Adrenal gland (tissue), 5 donors: ENCODE data around the gene C6orf89.

Experiments
- POLR2A ChIP-seq, 2 donors: fragments of 450-650 bp; IDR thresholded peaks; one replicate each; pipeline ENCODE4 v1.6.1; 2017; ENCODE audit warnings: antibody characterized with exemption in 2 of 2, mild to moderate bottlenecking in 2 of 2, moderate library complexity in 1 of 2
- TF ChIP-seq, protein P1 (sequence below), 6 experiments: fragments of 450-650 bp in 4 of 6; fragments of 200-600 bp in 2 of 6; sonication (generic) in 1 of 6; IDR thresholded peaks; 1 replicate in 5 of 6; 2 replicates in 1 of 6; pipeline versions ENCODE4 v1.5.1 to v1.8.0; 2016 to 2021; ENCODE audit warnings: antibody characterized with exemption in 6 of 6, mild to moderate bottlenecking in 2 of 6, moderate library complexity in 1 of 6
- donor health status: DM: no; HTN: no; CAD: no.

DNA sequence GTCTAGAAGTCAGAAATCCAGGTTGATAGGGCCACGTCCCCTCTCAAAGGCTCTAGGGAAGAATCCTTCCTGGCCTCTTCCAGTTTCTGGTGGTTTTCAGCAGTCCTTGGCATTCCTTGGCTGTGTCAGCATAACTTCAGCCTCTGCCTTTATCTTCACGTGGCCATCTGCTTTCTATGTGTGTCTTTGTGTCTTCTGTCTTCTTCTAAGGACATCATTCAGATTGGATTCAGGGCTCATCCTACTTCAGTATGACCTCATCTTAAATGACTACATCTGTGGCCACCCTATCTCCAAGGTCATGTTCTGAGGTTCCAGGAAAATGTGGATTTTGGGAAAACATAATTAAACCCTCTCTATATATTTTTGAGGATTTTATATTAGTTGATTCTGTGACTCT lies 23.0 kb downstream of the C6orf89 start:
- TF ChIP-seq POLR2A (IDR thresholded peaks at IDR 0.05) = no peak
- TF ChIP-seq, protein P1, sequence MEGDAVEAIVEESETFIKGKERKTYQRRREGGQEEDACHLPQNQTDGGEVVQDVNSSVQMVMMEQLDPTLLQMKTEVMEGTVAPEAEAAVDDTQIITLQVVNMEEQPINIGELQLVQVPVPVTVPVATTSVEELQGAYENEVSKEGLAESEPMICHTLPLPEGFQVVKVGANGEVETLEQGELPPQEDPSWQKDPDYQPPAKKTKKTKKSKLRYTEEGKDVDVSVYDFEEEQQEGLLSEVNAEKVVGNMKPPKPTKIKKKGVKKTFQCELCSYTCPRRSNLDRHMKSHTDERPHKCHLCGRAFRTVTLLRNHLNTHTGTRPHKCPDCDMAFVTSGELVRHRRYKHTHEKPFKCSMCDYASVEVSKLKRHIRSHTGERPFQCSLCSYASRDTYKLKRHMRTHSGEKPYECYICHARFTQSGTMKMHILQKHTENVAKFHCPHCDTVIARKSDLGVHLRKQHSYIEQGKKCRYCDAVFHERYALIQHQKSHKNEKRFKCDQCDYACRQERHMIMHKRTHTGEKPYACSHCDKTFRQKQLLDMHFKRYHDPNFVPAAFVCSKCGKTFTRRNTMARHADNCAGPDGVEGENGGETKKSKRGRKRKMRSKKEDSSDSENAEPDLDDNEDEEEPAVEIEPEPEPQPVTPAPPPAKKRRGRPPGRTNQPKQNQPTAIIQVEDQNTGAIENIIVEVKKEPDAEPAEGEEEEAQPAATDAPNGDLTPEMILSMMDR (IDR thresholded peaks at IDR 0.05) = no peak
